Psoas muscle (tissue), 8 donors: ENCODE measurements around the gene USP20. TPM values are rescaled to one million over a fixed set of nuclear protein-coding genes. Genes with fewer than 3 reads are reported as not detected.

ENCODE experiments used
- ATAC-seq, 4 donors: fragments of 200-7000 bp; cut with Tn5 transposase; one replicate each; pipeline ENCODE4 v1.9.1; 2020; ENCODE audit warnings: moderate library complexity in 3 of 4, mild to moderate bottlenecking in 2 of 4
- DNase-seq, 2 donors: peaks; one replicate each; pipeline ENCODE4 v3.0.0-alpha.2; 2020
- H3K27ac ChIP-seq: fragments of 200-600 bp; one replicate; pipeline ENCODE4 v1.8.0; 2022
- H3K27me3 ChIP-seq, 3 donors: fragments of 200-600 bp in 1 of 3; one replicate each; pipeline versions ENCODE4 v1.6.1 to v1.8.0; 2013 to 2022; ENCODE audit warnings: low read length in 2 of 3, mild to moderate bottlenecking in 2 of 3, moderate library complexity in 1 of 3; ENCODE audit not compliant: insufficient read depth in 3 of 3
- H3K36me3 ChIP-seq, 2 donors: fragments of 200-600 bp in 1 of 2; one replicate each; pipeline versions ENCODE4 v1.6.1 to v1.8.0; 2013 to 2022; ENCODE audit warnings: low read depth in 1 of 2, mild to moderate bottlenecking in 1 of 2, moderate library complexity in 1 of 2; ENCODE audit not compliant: insufficient read depth in 1 of 2
- H3K4me1 ChIP-seq: fragments of 200-600 bp; one replicate; pipeline ENCODE4 v1.8.0; 2022
- H3K4me3 ChIP-seq: fragments of 200-600 bp; one replicate; pipeline ENCODE4 v1.8.0; 2022; ENCODE audit warnings: mild to moderate bottlenecking
- H3K9me3 ChIP-seq: fragments of 200-600 bp; one replicate; pipeline ENCODE4 v1.8.0; 2022
- CTCF ChIP-seq: fragments of 200-600 bp; IDR thresholded peaks from one replicate; pipeline ENCODE4 v1.8.0; 2022; ENCODE audit warnings: antibody characterized with exemption
- WGBS, 3 donors: extraction: QIAGEN DNeasy Blood & Tissue Kit; methylation state at CpG; one replicate each; pipeline versions ENCODE4 v1.1.6 to v1.1.7; 2013; 5-methylcytosine and 5-hydroxymethylcytosine counted together
- intact Hi-C, 2 donors: fragments of 100-400 bp; cut with DNase I; formaldehyde crosslinking; loops; one replicate each; pipeline versions ENCODE4 v1.11.0 to v1.14.2; 2022
- polyA plus RNA-seq, 3 donors: library from polyadenylated mRNA; stranded (reverse); fragments of 200-250 nt; gene quantifications; one replicate each; pipeline ENCODE4 v1.2.3, GENCODE V29; 2013
- total RNA-seq, 4 donors: library from RNA; stranded (reverse); fragmentation: NEBNext Ultra II Directional in 2 of 4; extraction: Animal tissue kit (Norgen Biotek cat#: 25700) in 2 of 4; gene quantifications; one replicate each; pipeline versions ENCODE4 v1.2.1 to v1.2.4, GENCODE V29; 2021 to 2023
- donor health status: healthy with polysubstance abuse.
- donor health status: DM: no; HTN: no; CAD: no; lungs with moderate emphysema.
- donor health status: Bipolar disorder and iron deficiency.
- donor health status: healthy.
- donor health status: DM: yes; HTN: yes; CAD: no.
- donor health status: DM: no; HTN: no; CAD: no.
- donor health status: DM: no; HTN: no; CAD: no.
- donor health status: DM: yes; HTN: yes; CAD: no.

Gene USP20
- total and polyA plus RNA-seq, 7 donors, result 9.5 to 18.4 (median 15.2) TPM

DNA sequence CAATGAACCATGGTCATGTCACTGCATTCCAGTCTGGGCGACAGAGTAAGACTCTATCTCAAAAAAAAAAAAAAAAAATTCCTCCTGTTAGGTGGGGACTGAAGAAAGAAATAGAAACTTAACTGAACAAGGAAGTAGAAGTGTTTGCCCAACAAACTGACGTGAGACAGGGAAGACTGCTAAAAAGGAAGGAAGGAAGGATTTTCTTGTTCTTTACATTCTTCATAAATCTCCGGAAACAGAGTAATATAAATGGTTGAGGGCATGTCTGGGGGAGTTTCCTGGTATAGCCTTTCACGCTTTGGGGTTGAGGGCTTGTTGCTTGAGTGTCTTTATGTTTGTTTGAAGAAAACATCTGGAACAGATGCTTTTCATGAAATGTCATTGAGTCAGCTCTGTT lies 29.2 kb upstream of the USP20 start:
- no peak for DNase-seq
- intact Hi-C loops, result no loop called here
- peaks cover 3 to 57% of the 10 kb centered on the region in 2 donors for H3K36me3 ChIP-seq

GRCh38 chr9:129809346-129809745 lies 25.9 kb upstream of the USP20 start:
- no peak for ATAC-seq
- no peak overlapping the region for H3K27ac ChIP-seq
- 62 to 64% (median 64%) methylated on average over 11 of the region's 11 CpGs for WGBS, 3 donors
- no peaks in the 10 kb centered on the region for H3K9me3 ChIP-seq
- no peaks in the 10 kb centered on the region for H3K27me3 ChIP-seq
- TF ChIP-seq CTCF, result no peak
- peaks cover 3 to 85% of the 10 kb centered on the region in 2 donors for H3K36me3 ChIP-seq
- intact Hi-C loops, result no loop called here
- no peak for DNase-seq
- H3K4me1 ChIP-seq, result peaks cover under 1% of the 10 kb centered on the region
- no peak overlapping the region for H3K4me3 ChIP-seq

More for the DNA sequence above, 29.2 kb upstream of the USP20 start:
- Histone ChIP-seq H3K9me3 (no peaks in the 10 kb centered on the region), H3K27ac (no peak overlapping the region), H3K27me3 (no peaks in the 10 kb centered on the region), H3K4me3 (no peak overlapping the region), H3K4me1 (peaks cover 8% of the 10 kb centered on the region)
- WGBS, 3 donors, result 73 to 83% (median 80%) methylated on average over 4 of the region's 4 CpGs
- ATAC-seq, result no peak
- no peak for TF ChIP-seq CTCF

DNA sequence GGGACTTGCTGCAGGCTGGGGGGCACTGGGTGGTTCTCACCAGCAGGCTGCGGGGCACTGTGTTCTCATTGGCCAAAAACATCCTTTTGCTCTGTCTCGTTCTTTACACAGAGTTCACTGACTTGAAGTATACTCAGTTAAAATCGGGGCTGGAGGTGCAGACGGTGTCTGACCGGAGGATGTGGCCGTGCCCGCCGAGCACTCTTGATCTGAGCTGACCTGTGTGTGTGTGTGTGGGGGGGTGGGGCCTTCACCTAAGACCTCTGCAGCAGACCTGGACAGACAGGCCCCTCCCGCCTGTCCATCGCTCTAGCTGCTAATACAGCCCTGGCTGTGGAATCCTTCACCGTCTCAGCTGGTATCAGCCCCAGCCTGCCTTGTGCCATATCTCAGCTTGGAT lies 25.1 kb upstream of the USP20 start:
- H3K36me3 ChIP-seq, result peaks cover 3 to 89% of the 10 kb centered on the region in 2 donors
- TF ChIP-seq CTCF, result no peak

DNA sequence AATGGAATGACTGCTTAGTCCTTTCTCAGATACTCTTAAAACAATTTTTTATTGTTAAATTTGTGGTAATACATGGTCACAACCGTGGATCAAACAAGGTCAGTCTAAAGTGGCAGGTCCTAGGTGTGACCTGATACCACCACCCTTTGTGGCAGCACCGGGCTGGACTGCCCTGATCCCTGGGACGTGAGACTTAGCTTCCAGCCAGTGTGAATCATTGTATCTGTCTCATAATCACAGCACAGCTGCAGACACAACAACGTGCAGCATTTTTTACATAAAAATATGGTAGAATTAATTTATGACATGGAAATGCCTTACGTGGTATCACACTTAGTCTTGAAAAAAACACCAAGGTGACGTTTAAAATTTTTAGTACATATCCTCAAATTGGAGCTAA lies 24.5 kb upstream of the USP20 start:
- Histone ChIP-seq H3K36me3 (peaks cover 3 to 89% of the 10 kb centered on the region in 2 donors), H3K27me3 (no peaks in the 10 kb centered on the region), H3K4me3 (no peak overlapping the region), H3K9me3 (no peaks in the 10 kb centered on the region), H3K27ac (no peak overlapping the region), H3K4me1 (no peaks in the 10 kb centered on the region)
- 68 to 80% (median 72%) methylated on average over 6 of the region's 6 CpGs for WGBS, 3 donors
- no peak for TF ChIP-seq CTCF
- DNase-seq, result no peak
- intact Hi-C loops, result no loop called here
- no peak for ATAC-seq

More for the DNA sequence above, 25.1 kb upstream of the USP20 start:
- no peak for DNase-seq
- Histone ChIP-seq H3K4me1 (no peaks in the 10 kb centered on the region), H3K4me3 (no peak overlapping the region), H3K27ac (no peak overlapping the region), H3K27me3 (no peaks in the 10 kb centered on the region), H3K9me3 (no peaks in the 10 kb centered on the region)
- intact Hi-C loops, result no loop called here
- WGBS, 3 donors, result 82 to 89% (median 83%) methylated on average over 11 of the region's 11 CpGs
- no peak for ATAC-seq

- 87 to 92% (median 90%) methylated on average over 6 of the region's 6 CpGs for WGBS, 3 donors
- H3K27me3 ChIP-seq, result no peaks in the 10 kb centered on the region
- peaks cover 3 to 90% of the 10 kb centered on the region in 2 donors for H3K36me3 ChIP-seq
- DNase-seq (no peak), ATAC-seq (peak in 1 of 4 donors; percentile 10)
- no peak for TF ChIP-seq CTCF
- H3K9me3 ChIP-seq, result no peaks in the 10 kb centered on the region
- H3K27ac ChIP-seq, result no peak overlapping the region
- intact Hi-C loops, result no loop called here
- H3K4me3 ChIP-seq, result no peak overlapping the region
- H3K4me1 ChIP-seq, result no peaks in the 10 kb centered on the region
Measured at GRCh38 chr9:129811967-129812363, 23.3 kb upstream of the USP20 start.
